IPS-18a (cell line): Measurements from ENCODE around the gene MRTFB.
A peak's percentile ranks its signal among the peaks of the same experiment; 100 is the strongest.
"Not testable (repeated sequence)": the region's sequence is repeated elsewhere in the genome, so short reads cannot be mapped to it uniquely, and the experiment has no call there.

Experiments
- H3K27ac ChIP-seq: one replicate; pipeline ENCODE4 v1.5.1; 2013; ENCODE audit warnings: low read length
- H3K27me3 ChIP-seq: one replicate; pipeline ENCODE4 v1.6.1; 2013; ENCODE audit warnings: mild to moderate bottlenecking, low read length; ENCODE audit not compliant: control insufficient read depth, insufficient read depth
- H3K36me3 ChIP-seq: one replicate; pipeline ENCODE4 v1.6.1; 2013; ENCODE audit warnings: low read depth, low read length; ENCODE audit not compliant: control insufficient read depth
- H3K4me1 ChIP-seq: one replicate; pipeline ENCODE4 v1.6.1; 2013; ENCODE audit warnings: low read depth, low read length; ENCODE audit not compliant: control insufficient read depth
- H3K4me3 ChIP-seq: one replicate; pipeline ENCODE4 v1.5.1; 2013; ENCODE audit warnings: low read length
- H3K9ac ChIP-seq: one replicate; pipeline ENCODE4 v1.6.1; 2013; ENCODE audit warnings: mild to moderate bottlenecking, low read length, moderate library complexity
- H3K9me3 ChIP-seq: one replicate; pipeline ENCODE4 v1.6.1; 2013; ENCODE audit warnings: low read depth, low read length; ENCODE audit not compliant: control insufficient read depth

Gene MRTFB, protein sequence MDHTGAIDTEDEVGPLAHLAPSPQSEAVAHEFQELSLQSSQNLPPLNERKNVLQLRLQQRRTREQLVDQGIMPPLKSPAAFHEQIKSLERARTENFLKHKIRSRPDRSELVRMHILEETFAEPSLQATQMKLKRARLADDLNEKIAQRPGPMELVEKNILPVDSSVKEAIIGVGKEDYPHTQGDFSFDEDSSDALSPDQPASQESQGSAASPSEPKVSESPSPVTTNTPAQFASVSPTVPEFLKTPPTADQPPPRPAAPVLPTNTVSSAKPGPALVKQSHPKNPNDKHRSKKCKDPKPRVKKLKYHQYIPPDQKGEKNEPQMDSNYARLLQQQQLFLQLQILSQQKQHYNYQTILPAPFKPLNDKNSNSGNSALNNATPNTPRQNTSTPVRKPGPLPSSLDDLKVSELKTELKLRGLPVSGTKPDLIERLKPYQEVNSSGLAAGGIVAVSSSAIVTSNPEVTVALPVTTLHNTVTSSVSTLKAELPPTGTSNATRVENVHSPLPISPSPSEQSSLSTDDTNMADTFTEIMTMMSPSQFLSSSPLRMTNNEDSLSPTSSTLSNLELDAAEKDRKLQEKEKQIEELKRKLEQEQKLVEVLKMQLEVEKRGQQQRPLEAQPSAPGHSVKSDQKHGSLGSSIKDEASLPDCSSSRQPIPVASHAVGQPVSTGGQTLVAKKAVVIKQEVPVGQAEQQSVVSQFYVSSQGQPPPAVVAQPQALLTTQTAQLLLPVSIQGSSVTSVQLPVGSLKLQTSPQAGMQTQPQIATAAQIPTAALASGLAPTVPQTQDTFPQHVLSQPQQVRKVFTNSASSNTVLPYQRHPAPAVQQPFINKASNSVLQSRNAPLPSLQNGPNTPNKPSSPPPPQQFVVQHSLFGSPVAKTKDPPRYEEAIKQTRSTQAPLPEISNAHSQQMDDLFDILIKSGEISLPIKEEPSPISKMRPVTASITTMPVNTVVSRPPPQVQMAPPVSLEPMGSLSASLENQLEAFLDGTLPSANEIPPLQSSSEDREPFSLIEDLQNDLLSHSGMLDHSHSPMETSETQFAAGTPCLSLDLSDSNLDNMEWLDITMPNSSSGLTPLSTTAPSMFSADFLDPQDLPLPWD

DNA sequence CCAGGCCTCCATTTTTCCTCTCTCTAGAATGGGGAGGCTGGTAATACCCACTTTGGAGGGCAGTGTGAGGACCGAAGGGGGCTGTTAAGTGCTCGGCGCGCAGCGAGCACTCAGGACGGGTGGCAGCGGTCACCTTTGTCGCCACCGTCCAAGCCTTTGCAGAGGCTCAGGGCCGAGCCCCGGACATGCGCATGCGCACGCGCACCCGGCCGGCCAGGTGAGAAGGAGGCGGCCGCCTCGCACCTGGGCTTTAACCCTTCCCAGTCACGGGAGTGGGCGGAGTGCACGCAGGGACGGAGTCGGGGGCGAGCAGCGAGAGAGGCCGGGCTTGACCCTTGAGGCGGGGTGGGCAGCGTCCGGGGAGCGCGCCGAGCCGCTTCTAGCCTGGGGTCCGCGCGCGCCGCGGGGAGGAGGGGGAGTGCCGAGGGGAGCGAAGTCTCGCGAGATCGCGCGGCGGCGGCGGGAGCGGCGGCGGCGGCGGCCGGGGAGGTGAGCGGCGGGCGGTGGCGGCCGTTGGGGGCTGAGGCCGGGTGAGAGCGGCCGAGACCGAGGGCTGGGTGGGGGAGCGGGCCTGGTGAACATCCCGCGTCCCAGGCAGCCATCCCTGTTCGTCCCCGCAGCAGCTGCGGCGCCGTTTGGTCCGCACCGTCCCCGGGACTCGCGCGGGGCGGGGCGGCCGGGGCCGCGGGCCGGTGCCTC lies at the start of gene MRTFB:
Gene MRTFB (plus strand): TSS at position 443 of the 699 bp plus-strand sequence. CDS start 69,288 bp downstream, outside the sequence.
- Histone ChIP-seq H3K36me3 (no peaks in the 10 kb centered on the region), H3K4me1 (peaks cover 7% of the 10 kb centered on the region), H3K27ac (peak within 1 kb of the TSS; percentile 67)

DNA sequence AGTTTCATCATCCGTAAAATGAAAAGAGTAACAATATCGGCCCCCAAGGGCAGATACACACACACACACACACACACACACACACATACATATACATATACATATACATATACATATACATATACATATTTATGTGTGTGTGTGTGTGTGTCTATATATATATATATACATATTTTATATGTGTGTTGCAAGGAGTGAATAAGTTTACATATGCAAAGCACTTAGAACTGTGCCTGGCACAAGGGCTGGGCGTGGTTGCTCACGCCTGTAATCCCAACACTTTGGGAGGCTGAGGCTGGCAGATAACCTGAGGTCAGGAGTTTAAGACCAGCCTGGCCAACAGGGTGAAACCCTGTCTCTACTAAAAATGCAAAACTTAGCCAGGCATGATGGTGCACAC lies 47.6 kb upstream of the MRTFB start:
- not testable (repeated sequence) for H3K27ac ChIP-seq, H3K9me3 ChIP-seq, H3K4me3 ChIP-seq, H3K27me3 ChIP-seq, H3K9ac ChIP-seq, H3K36me3 ChIP-seq, H3K4me1 ChIP-seq

More for the DNA sequence above, at the start of gene MRTFB:
- Histone ChIP-seq H3K4me3 (peak within 1 kb of the TSS; percentile 61), H3K9me3 (no peaks in the 10 kb centered on the region), H3K9ac (peak within 1 kb of the TSS; percentile 58), H3K27me3 (no peaks in the 10 kb centered on the region)

DNA sequence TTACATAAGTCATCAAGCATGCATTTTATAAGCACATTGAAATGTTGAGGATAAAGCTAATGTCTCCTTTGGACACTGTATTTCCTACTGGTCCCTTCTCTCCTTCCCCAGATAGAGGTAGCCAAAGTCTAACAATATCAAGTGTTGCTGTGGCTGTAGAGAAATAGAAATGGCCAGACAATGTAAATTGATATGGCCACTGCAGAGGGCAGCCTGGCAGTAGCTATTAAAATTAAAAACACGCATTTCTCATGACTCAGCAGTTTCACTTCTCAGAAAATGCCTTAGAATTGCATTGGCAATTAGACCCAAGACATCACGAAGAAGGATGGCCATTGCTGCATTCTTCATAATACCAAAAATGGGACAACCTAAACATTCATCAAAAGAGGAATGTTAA lies 46.8 kb upstream of the MRTFB start:
- no peaks in the 10 kb centered on the region for H3K36me3 ChIP-seq
- H3K4me3 ChIP-seq = no peak overlapping the region
- no peaks in the 10 kb centered on the region for H3K27me3 ChIP-seq
- H3K4me1 ChIP-seq = no peaks in the 10 kb centered on the region
- no peaks in the 10 kb centered on the region for H3K9me3 ChIP-seq
- no peak overlapping the region for H3K27ac ChIP-seq
- H3K9ac ChIP-seq = no peak overlapping the region

DNA sequence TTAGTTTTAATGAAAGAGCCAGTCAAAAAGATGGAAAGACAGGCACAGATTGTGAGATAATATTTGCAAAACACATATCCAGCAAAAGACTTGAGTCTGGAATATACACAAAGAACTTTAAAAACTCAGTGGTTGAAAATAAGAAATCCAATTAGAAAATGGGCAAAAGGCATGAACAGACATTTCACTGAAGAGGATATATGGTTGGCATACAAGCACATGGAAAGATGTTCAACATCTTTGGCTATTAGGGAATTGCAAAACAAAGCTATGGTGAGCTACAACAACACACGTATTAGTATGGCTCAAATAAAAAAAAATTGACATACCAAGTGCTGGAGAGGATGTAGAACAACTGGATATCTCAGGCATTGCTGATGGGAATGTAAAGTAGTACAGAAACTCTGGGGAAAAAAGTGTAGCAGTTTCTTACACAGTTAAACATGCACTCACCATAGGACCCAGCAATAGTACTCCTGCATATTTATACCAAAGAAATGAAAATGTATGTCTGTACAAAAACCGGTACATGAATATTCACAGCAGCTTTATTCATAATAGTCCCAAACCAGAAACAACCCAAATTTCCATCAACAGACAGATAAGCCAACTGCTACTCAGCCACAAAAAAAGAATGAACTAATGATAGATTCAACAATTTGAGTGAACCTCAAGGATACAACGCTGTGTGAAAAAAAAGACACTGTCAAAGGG lies 44.4 kb upstream of the MRTFB start:
- H3K9me3 ChIP-seq = no peaks in the 10 kb centered on the region
- no peak overlapping the region for H3K9ac ChIP-seq
- no peak overlapping the region for H3K27ac ChIP-seq
- H3K4me3 ChIP-seq = no peak overlapping the region
- no peaks in the 10 kb centered on the region for H3K4me1 ChIP-seq
- H3K36me3 ChIP-seq = no peaks in the 10 kb centered on the region
- H3K27me3 ChIP-seq = no peaks in the 10 kb centered on the region

DNA sequence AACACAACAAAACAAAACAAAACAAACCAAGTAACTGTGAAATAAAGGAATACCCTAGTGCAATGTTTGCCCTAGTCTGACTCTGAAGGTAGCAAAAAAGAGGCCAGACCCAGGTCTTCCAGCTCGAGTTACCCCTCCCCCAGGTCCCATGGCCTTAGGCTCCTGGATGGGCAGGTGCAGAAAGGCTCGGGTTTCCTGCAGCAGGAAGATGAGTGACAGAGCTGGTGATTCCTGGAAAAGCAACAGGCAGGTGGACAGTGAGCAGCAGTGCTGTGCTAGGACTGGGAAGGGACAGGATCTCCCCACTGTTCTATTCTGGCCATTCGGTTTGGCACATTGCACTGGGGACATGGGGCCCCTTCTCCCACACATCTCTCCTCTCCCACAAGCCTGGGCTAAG lies 42.9 kb upstream of the MRTFB start:
- Histone ChIP-seq H3K27me3 (no peaks in the 10 kb centered on the region), H3K4me3 (no peak overlapping the region), H3K27ac (no peak overlapping the region), H3K4me1 (no peaks in the 10 kb centered on the region), H3K9me3 (no peaks in the 10 kb centered on the region), H3K9ac (no peak overlapping the region), H3K36me3 (no peaks in the 10 kb centered on the region)

DNA sequence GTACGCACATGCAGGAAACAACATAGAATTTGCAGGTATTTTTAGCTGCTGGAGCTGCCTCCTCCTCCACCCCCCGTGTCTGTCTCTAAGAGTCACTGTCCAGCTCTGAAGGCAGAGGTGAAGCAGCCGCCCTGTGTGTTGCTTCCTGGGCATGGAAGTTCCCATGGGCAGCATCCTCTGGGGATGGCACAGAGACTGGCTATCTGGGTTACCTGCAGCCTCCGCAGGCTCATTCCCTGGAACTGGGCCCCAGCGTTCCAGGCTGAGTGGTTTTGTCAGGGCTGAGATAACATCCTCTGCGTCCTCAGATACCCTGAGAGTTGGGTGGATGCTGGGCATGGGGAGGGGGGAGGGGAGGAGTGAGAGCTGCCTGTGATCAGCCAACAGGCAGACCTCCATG lies 41.5 kb upstream of the MRTFB start:
- H3K4me1 ChIP-seq = no peaks in the 10 kb centered on the region

DNA sequence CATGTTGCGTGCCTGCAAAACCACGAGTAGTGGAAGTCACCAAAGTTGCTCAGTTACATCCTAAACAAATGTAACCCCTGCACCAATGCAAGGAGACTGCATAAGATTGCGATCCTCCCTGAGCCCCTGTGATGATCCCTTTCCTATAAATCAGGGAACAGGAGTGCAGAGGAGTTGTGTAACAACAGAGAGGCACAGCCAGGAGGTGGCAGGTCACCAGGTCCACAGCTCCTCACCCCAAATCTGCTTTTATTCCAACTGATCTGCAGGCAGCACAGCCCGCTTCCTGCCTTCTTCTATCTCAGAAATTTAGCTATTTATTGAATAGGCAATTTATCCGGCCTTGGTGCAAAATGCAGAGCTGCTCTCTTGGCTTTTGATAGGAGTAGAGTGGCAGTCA lies 36.0 kb upstream of the MRTFB start:
- Histone ChIP-seq H3K27ac (no peak overlapping the region), H3K4me1 (no peaks in the 10 kb centered on the region), H3K9ac (no peak overlapping the region), H3K27me3 (no peaks in the 10 kb centered on the region), H3K36me3 (no peaks in the 10 kb centered on the region), H3K9me3 (no peaks in the 10 kb centered on the region), H3K4me3 (no peak overlapping the region)

More for the DNA sequence above, 41.5 kb upstream of the MRTFB start:
- no peaks in the 10 kb centered on the region for H3K9me3 ChIP-seq
- H3K9ac ChIP-seq = no peak overlapping the region
- H3K27me3 ChIP-seq = no peaks in the 10 kb centered on the region
- no peak overlapping the region for H3K27ac ChIP-seq
- no peak overlapping the region for H3K4me3 ChIP-seq
- no peaks in the 10 kb centered on the region for H3K36me3 ChIP-seq

DNA sequence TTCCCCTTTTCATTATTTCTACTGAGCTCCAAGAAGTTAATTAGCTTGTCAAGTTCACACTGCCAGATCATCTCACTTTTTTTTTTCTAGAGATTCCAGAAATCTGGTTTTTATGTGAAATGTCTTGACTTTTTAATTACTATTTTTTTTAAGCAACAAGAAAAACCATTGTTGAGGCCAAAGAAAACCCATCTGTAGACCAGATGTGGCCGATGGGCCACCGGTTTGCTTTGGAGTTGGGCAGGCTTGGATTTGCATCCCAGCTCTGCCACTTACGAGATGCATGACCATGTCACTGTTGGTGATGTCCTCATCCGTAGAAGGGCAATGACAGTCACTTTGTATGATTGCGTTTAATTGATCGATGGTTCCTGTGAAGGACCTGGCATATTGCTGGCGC lies 34.2 kb upstream of the MRTFB start:
- no peak overlapping the region for H3K9ac ChIP-seq
- no peaks in the 10 kb centered on the region for H3K36me3 ChIP-seq
- H3K4me3 ChIP-seq = no peak overlapping the region
- H3K9me3 ChIP-seq = no peaks in the 10 kb centered on the region
- H3K27ac ChIP-seq = no peak overlapping the region
- no peaks in the 10 kb centered on the region for H3K4me1 ChIP-seq
- H3K27me3 ChIP-seq = no peaks in the 10 kb centered on the region

DNA sequence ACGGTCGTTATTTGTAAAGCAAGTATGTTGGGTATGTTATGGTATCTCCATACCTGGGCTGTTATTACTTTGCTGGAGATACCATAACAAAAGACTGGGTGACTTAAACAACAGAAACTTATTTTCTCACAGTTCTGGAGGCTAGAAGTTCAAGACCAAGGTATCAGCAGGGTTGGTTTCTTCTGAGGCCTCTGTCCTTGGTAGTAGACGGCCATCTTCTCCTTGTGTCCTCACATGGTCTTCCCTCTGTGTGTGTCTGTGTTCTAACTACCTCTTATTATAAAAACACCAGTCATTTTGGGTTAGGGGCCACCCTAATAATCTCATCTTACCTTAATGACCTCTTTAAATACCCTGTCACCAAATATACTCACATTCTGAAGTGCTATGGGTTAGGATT lies 33.2 kb upstream of the MRTFB start:
- Histone ChIP-seq H3K4me1 (no peaks in the 10 kb centered on the region), H3K27ac (no peak overlapping the region), H3K4me3 (no peak overlapping the region), H3K27me3 (no peaks in the 10 kb centered on the region), H3K36me3 (no peaks in the 10 kb centered on the region), H3K9ac (no peak overlapping the region), H3K9me3 (no peaks in the 10 kb centered on the region)

DNA sequence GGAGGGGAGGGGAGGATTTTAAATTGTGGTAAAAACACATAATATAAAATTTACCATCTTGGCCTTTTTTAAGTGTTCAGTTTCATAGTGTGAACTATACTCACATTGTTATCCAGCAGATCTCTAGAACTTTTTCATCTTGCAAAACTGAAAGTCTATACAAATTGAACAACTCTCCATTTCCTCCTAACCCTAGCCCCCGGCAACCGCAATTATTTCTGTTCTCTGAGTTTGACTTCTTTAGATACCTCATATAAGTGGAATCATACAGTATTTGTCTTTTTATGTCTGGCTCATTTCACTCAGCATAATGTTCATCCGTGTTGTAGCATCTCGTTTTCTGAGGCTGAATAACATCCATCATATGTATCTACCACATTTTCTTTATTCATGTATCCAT lies 30.0 kb upstream of the MRTFB start:
- no peaks in the 10 kb centered on the region for H3K27me3 ChIP-seq

More for the DNA sequence above, 30.0 kb upstream of the MRTFB start:
- H3K9ac ChIP-seq = no peak overlapping the region
- no peak overlapping the region for H3K4me3 ChIP-seq
- no peaks in the 10 kb centered on the region for H3K36me3 ChIP-seq
- H3K9me3 ChIP-seq = no peaks in the 10 kb centered on the region
- no peaks in the 10 kb centered on the region for H3K4me1 ChIP-seq
- H3K27ac ChIP-seq = no peak overlapping the region
